Measurements from ENCODE around the gene CALML3.

CALML3 gene

GRCh38 chr10:5490032-5490431, 34.7 kb upstream of the CALML3 start:
- no peaks in the 10 kb centered on the region for H3K36me3 ChIP-seq (ENCODE audit: control insufficient read depth in 1 of 2, insufficient read depth in 2 of 2, low read depth in 1 of 2, low read length in 2 of 2)
- 96% methylated on average over 3 of the region's 4 CpGs for WGBS
- no peak overlapping the region for H3K4me3 ChIP-seq (ENCODE audit: insufficient read depth in 1 of 2, low read depth in 1 of 2, low read length in 2 of 2)
- no peak overlapping the region for H3K27ac ChIP-seq (ENCODE audit: low read length, poor library complexity, severe bottlenecking)
- no peak overlapping the region for H2BK120ac ChIP-seq (ENCODE audit: low read depth, low read length)
- H2BK15ac ChIP-seq (ENCODE audit: low read depth, poor library complexity, severe bottlenecking), result no peak overlapping the region
- H3K9ac ChIP-seq (ENCODE audit: low read length), result no peak overlapping the region
- no peak overlapping the region for H2AK5ac ChIP-seq (ENCODE audit: low read length, severe bottlenecking)
- no peaks in the 10 kb centered on the region for H3K79me1 ChIP-seq (replicated peaks; ENCODE audit: low read length, poor library complexity, severe bottlenecking)
- no peak overlapping the region for H3K4ac ChIP-seq (ENCODE audit: low read depth in 1 of 2, low read length in 2 of 2)
- H2BK12ac ChIP-seq (ENCODE audit: low read length in 2 of 2), result no peak overlapping the region
- no peak overlapping the region for H2AFZ ChIP-seq (ENCODE audit: low read depth, low read length)
- H3K18ac ChIP-seq (ENCODE audit: low read depth in 1 of 2, low read length in 2 of 2), result no peak overlapping the region
- no peak overlapping the region for H2BK5ac ChIP-seq (ENCODE audit: low read depth, low read length, poor library complexity, severe bottlenecking)
- no peak overlapping the region for H3K23ac ChIP-seq (ENCODE audit: low read length in 2 of 2)
- H4K91ac ChIP-seq (ENCODE audit: low read length), result no peak overlapping the region
- DNase-seq, result no peak
- no peak overlapping the region for H3K14ac ChIP-seq (ENCODE audit: low read length in 2 of 2)
- H3K27me3 ChIP-seq (ENCODE audit: control insufficient read depth in 1 of 2, insufficient read depth in 1 of 2, low read length in 2 of 2), result peaks cover 6 to 23% of the 10 kb centered on the region in 2 experiments
- peaks cover 17% of the 10 kb centered on the region for H3K9me3 ChIP-seq (ENCODE audit: control insufficient read depth, low read length)
- no peaks in the 10 kb centered on the region for H3K4me1 ChIP-seq (ENCODE audit: control insufficient read depth, insufficient read depth, low read depth, low read length)
- H4K8ac ChIP-seq (ENCODE audit: low read length), result no peak overlapping the region
- no peak overlapping the region for H3K4me2 ChIP-seq (ENCODE audit: low read length, poor library complexity, severe bottlenecking)

DNA sequence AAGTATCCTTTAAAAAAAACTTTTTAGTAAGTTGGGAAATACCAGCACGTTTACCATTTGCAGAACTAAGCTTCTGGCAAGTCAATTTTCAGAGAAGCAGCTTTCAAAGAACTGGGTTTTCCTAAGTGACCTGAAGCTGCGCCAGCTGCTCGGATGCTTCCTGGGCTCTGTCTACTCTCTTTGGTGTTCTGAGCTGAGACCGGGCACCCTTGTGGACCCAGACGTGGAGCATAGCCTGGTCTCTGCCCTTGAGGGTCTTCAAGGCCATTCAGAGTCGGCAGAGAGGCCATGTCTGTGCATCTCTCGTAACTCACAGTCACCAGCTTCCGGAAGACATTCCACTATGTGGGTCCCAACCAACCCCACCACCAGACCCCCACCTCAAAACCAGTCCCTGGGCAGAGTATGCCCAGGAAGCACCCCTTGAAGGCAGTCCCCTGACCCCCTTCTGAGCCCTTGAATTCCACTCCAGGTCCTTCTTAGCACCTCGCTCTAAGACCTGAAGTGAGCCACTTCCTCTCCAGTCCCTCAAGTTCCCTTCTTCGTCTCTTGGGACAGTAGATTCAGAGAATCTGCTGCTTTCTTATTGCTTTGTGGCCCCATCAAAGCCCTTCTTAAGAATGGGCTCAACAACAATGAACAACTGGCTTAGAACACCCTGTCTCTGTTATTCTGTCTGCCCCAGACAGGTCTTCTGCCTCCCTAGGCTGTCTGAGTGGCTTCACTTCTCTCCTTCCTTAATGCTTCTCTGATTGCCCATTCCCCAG, 33.9 kb upstream of the CALML3 start:
- Histone ChIP-seq H3K27me3 (ENCODE audit: control insufficient read depth in 1 of 2, insufficient read depth in 1 of 2, low read length in 2 of 2) (peaks cover 5 to 15% of the 10 kb centered on the region in 2 experiments), H2AK5ac (ENCODE audit: low read length, severe bottlenecking) (no peak overlapping the region), H4K91ac (ENCODE audit: low read length) (no peak overlapping the region), H2BK5ac (ENCODE audit: low read depth, low read length, poor library complexity, severe bottlenecking) (no peak overlapping the region), H3K23ac (ENCODE audit: low read length in 2 of 2) (no peak overlapping the region), H3K4me3 (ENCODE audit: insufficient read depth in 1 of 2, low read depth in 1 of 2, low read length in 2 of 2) (no peak overlapping the region), H3K14ac (ENCODE audit: low read length in 2 of 2) (no peak overlapping the region), H3K9me3 (ENCODE audit: control insufficient read depth, low read length) (peaks cover 17% of the 10 kb centered on the region), H3K9ac (ENCODE audit: low read length) (no peak overlapping the region), H2BK120ac (ENCODE audit: low read depth, low read length) (no peak overlapping the region), H3K4ac (ENCODE audit: low read depth in 1 of 2, low read length in 2 of 2) (no peak overlapping the region), H3K4me2 (ENCODE audit: low read length, poor library complexity, severe bottlenecking) (no peak overlapping the region), H3K4me1 (ENCODE audit: control insufficient read depth, insufficient read depth, low read depth, low read length) (no peaks in the 10 kb centered on the region), H3K79me1 (replicated peaks; ENCODE audit: low read length, poor library complexity, severe bottlenecking) (no peaks in the 10 kb centered on the region), H3K18ac (ENCODE audit: low read depth in 1 of 2, low read length in 2 of 2) (no peak overlapping the region), H3K27ac (ENCODE audit: low read length, poor library complexity, severe bottlenecking) (no peak overlapping the region), H3K36me3 (ENCODE audit: control insufficient read depth in 1 of 2, insufficient read depth in 2 of 2, low read depth in 1 of 2, low read length in 2 of 2) (no peaks in the 10 kb centered on the region), H2BK12ac (ENCODE audit: low read length in 2 of 2) (no peak overlapping the region), H2AFZ (ENCODE audit: low read depth, low read length) (no peak overlapping the region), H2BK15ac (ENCODE audit: low read depth, poor library complexity, severe bottlenecking) (no peak overlapping the region), H4K8ac (ENCODE audit: low read length) (no peak overlapping the region)
- 86% methylated on average over 10 of the region's 10 CpGs for WGBS
- no peak for DNase-seq

GRCh38 chr10:5491477-5491876, 33.3 kb upstream of the CALML3 start:
- no peak overlapping the region for H4K91ac ChIP-seq (ENCODE audit: low read length)
- no peak overlapping the region for H2BK5ac ChIP-seq (ENCODE audit: low read depth, low read length, poor library complexity, severe bottlenecking)
- no peaks in the 10 kb centered on the region for H3K36me3 ChIP-seq (ENCODE audit: control insufficient read depth in 1 of 2, insufficient read depth in 2 of 2, low read depth in 1 of 2, low read length in 2 of 2)
- no peak overlapping the region for H2BK120ac ChIP-seq (ENCODE audit: low read depth, low read length)
- no peak overlapping the region for H3K27ac ChIP-seq (ENCODE audit: low read length, poor library complexity, severe bottlenecking)
- no peak overlapping the region for H2AK5ac ChIP-seq (ENCODE audit: low read length, severe bottlenecking)
- no peak overlapping the region for H3K4me3 ChIP-seq (ENCODE audit: insufficient read depth in 1 of 2, low read depth in 1 of 2, low read length in 2 of 2)
- H4K8ac ChIP-seq (ENCODE audit: low read length), result no peak overlapping the region
- H3K9me3 ChIP-seq (ENCODE audit: control insufficient read depth, low read length), result peaks cover 17% of the 10 kb centered on the region
- no peak overlapping the region for H3K4ac ChIP-seq (ENCODE audit: low read depth in 1 of 2, low read length in 2 of 2)
- H2BK12ac ChIP-seq (ENCODE audit: low read length in 2 of 2), result no peak overlapping the region
- no peak overlapping the region for H3K14ac ChIP-seq (ENCODE audit: low read length in 2 of 2)
- H3K79me1 ChIP-seq (replicated peaks; ENCODE audit: low read length, poor library complexity, severe bottlenecking), result no peaks in the 10 kb centered on the region
- no peak overlapping the region for H3K9ac ChIP-seq (ENCODE audit: low read length)
- H3K4me1 ChIP-seq (ENCODE audit: control insufficient read depth, insufficient read depth, low read depth, low read length), result no peaks in the 10 kb centered on the region
- H2AFZ ChIP-seq (ENCODE audit: low read depth, low read length), result no peak overlapping the region
- H3K27me3 ChIP-seq (ENCODE audit: control insufficient read depth in 1 of 2, insufficient read depth in 1 of 2, low read length in 2 of 2), result peaks cover 0 to 9% of the 10 kb centered on the region in 2 experiments
- 91% methylated on average over 7 of the region's 7 CpGs for WGBS
- no peak overlapping the region for H3K23ac ChIP-seq (ENCODE audit: low read length in 2 of 2)
- no peak overlapping the region for H2BK15ac ChIP-seq (ENCODE audit: low read depth, poor library complexity, severe bottlenecking)
- DNase-seq, result no peak
- no peak overlapping the region for H3K4me2 ChIP-seq (ENCODE audit: low read length, poor library complexity, severe bottlenecking)
- no peak overlapping the region for H3K18ac ChIP-seq (ENCODE audit: low read depth in 1 of 2, low read length in 2 of 2)

- no peak overlapping the region for H2AK5ac ChIP-seq (ENCODE audit: low read length, severe bottlenecking)
- H3K9me3 ChIP-seq (ENCODE audit: control insufficient read depth, low read length), result peaks cover 17% of the 10 kb centered on the region
- H2BK15ac ChIP-seq (ENCODE audit: low read depth, poor library complexity, severe bottlenecking), result no peak overlapping the region
- H2BK5ac ChIP-seq (ENCODE audit: low read depth, low read length, poor library complexity, severe bottlenecking), result no peak overlapping the region
- H4K91ac ChIP-seq (ENCODE audit: low read length), result no peak overlapping the region
- no peak overlapping the region for H3K14ac ChIP-seq (ENCODE audit: low read length in 2 of 2)
- no peak overlapping the region for H2AFZ ChIP-seq (ENCODE audit: low read depth, low read length)
- H3K79me1 ChIP-seq (replicated peaks; ENCODE audit: low read length, poor library complexity, severe bottlenecking), result no peaks in the 10 kb centered on the region
- no peak overlapping the region for H3K9ac ChIP-seq (ENCODE audit: low read length)
- no peaks in the 10 kb centered on the region for H3K36me3 ChIP-seq (ENCODE audit: control insufficient read depth in 1 of 2, insufficient read depth in 2 of 2, low read depth in 1 of 2, low read length in 2 of 2)
- H3K4me2 ChIP-seq (ENCODE audit: low read length, poor library complexity, severe bottlenecking), result no peak overlapping the region
- H4K8ac ChIP-seq (ENCODE audit: low read length), result no peak overlapping the region
- no peak overlapping the region for H2BK120ac ChIP-seq (ENCODE audit: low read depth, low read length)
- no peak overlapping the region for H3K18ac ChIP-seq (ENCODE audit: low read depth in 1 of 2, low read length in 2 of 2)
- no peak for DNase-seq
- H3K23ac ChIP-seq (ENCODE audit: low read length in 2 of 2), result no peak overlapping the region
- H3K4me3 ChIP-seq (ENCODE audit: insufficient read depth in 1 of 2, low read depth in 1 of 2, low read length in 2 of 2), result no peak overlapping the region
- H3K27ac ChIP-seq (ENCODE audit: low read length, poor library complexity, severe bottlenecking), result no peak overlapping the region
- H3K4me1 ChIP-seq (ENCODE audit: control insufficient read depth, insufficient read depth, low read depth, low read length), result no peaks in the 10 kb centered on the region
- no peak overlapping the region for H3K4ac ChIP-seq (ENCODE audit: low read depth in 1 of 2, low read length in 2 of 2)
- no peak overlapping the region for H2BK12ac ChIP-seq (ENCODE audit: low read length in 2 of 2)
- WGBS, result 86% methylated on average over 3 of the region's 4 CpGs
- peaks cover 0 to 3% of the 10 kb centered on the region in 2 experiments for H3K27me3 ChIP-seq (ENCODE audit: control insufficient read depth in 1 of 2, insufficient read depth in 1 of 2, low read length in 2 of 2)
These were observed 32.4 kb upstream of the CALML3 start for GRCh38 chr10:5492322-5492855.

Measured in mesenchymal stem cell (in vitro differentiated cells and primary cell).